Measurements from ENCODE around the gene PALM3. TPM values are rescaled to one million over a fixed set of nuclear protein-coding genes. Genes with fewer than 3 reads are reported as not detected.

Gene PALM3
- total RNA-seq, 4 donors from 2014 or later: 0.32 to 0.42 TPM; not detected in 2

GRCh38 chr19:14085309-14085995 is 23.6 kb upstream of the PALM3 start, which contains the start of gene C19orf67:
Gene C19orf67, minus strand, starts transcription at chr19:14085783. Its CDS starts 156 bp downstream, at chr19:14085627.
- no peak for DNase-seq (ENCODE audit: extremely low spot score)
- H3K9me3 ChIP-seq: no peaks in the 10 kb centered on the region
- peaks cover 25 to 50% (median 33%) of the 10 kb centered on the region in 4 donors for H3K4me1 ChIP-seq
- TF ChIP-seq POLR2A (IDR thresholded peaks at IDR 0.05; ENCODE audit: low read depth) (no peak), EP300 (IDR thresholded peaks at IDR 0.05) (no peak), POLR2AphosphoS5 (IDR thresholded peaks at IDR 0.05) (no peak)
- TF ChIP-seq, protein P1, sequence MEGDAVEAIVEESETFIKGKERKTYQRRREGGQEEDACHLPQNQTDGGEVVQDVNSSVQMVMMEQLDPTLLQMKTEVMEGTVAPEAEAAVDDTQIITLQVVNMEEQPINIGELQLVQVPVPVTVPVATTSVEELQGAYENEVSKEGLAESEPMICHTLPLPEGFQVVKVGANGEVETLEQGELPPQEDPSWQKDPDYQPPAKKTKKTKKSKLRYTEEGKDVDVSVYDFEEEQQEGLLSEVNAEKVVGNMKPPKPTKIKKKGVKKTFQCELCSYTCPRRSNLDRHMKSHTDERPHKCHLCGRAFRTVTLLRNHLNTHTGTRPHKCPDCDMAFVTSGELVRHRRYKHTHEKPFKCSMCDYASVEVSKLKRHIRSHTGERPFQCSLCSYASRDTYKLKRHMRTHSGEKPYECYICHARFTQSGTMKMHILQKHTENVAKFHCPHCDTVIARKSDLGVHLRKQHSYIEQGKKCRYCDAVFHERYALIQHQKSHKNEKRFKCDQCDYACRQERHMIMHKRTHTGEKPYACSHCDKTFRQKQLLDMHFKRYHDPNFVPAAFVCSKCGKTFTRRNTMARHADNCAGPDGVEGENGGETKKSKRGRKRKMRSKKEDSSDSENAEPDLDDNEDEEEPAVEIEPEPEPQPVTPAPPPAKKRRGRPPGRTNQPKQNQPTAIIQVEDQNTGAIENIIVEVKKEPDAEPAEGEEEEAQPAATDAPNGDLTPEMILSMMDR (IDR thresholded peaks at IDR 0.05): no peak
- no peak within 1 kb of the TSS for H3K27ac ChIP-seq (replicated peaks in 1 of 4)
- peaks cover 8 to 24% (median 18%) of the 10 kb centered on the region in 4 donors for H3K36me3 ChIP-seq
- H3K27me3 ChIP-seq: no peaks in the 10 kb centered on the region
- intact Hi-C loops (cut with DNase I): no loop called here
- whole genome bisulfite sequencing: 75% methylated on average over 20 of the region's 54 CpGs
- no peak within 1 kb of the TSS for H3K4me3 ChIP-seq

DNA sequence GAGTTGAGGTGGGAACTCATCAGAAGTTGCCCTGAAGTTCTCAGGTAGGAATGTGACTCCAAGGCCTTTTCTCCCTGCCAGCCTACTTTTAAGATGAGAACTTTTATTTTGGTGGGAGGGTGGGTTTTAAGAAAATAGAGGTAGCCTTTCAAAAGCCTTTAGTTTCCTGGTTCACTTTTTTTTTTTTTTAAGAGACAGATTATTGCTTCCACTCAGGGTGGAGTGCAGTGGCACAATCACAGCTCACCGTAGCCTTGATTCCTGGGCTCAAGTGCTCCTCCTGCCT is 20.7 kb upstream of the PALM3 start:
- Histone ChIP-seq H3K9me3 (no peaks in the 10 kb centered on the region), H3K27ac (replicated peaks in 1 of 4) (peak overlapping the region; percentile 88 to 97 (median 92)), H3K27me3 (no peaks in the 10 kb centered on the region), H3K36me3 (peaks cover 0 to 10% (median 5%) of the 10 kb centered on the region in 4 donors), H3K4me1 (peaks cover 21 to 38% (median 27%) of the 10 kb centered on the region in 4 donors), H3K4me3 (peak overlapping the region in 2 of 4 donors; percentile 88 to 91)
- intact Hi-C loops (cut with DNase I): no loop called here
- no peak for DNase-seq (ENCODE audit: extremely low spot score)
- WGBS: 0% methylated on average over 1 of the region's 1 CpG
- TF ChIP-seq, protein P1 (IDR thresholded peaks at IDR 0.05): no peak
- TF ChIP-seq POLR2AphosphoS5 (IDR thresholded peaks at IDR 0.05) (no peak), EP300 (IDR thresholded peaks at IDR 0.05) (no peak), POLR2A (IDR thresholded peaks at IDR 0.05; ENCODE audit: low read depth) (no peak)

GRCh38 chr19:14081797-14082674 is 20.2 kb upstream of the PALM3 start:
- intact Hi-C loops (cut with DNase I): no loop called here
- no peak for DNase-seq (ENCODE audit: extremely low spot score)
- WGBS: 45% methylated on average over 12 of the region's 24 CpGs
- TF ChIP-seq POLR2A (IDR thresholded peaks at IDR 0.05; ENCODE audit: low read depth): no peak
- TF ChIP-seq POLR2AphosphoS5 (IDR thresholded peaks at IDR 0.05): no peak
- TF ChIP-seq, protein P1 (IDR thresholded peaks at IDR 0.05): no peak
- TF ChIP-seq EP300 (IDR thresholded peaks at IDR 0.05): no peak
- no peaks in the 10 kb centered on the region for H3K9me3 ChIP-seq
- H3K4me1 ChIP-seq: peaks cover 21 to 32% (median 27%) of the 10 kb centered on the region in 4 donors
- no peaks in the 10 kb centered on the region for H3K27me3 ChIP-seq
- H3K36me3 ChIP-seq: peaks cover 0 to 5% (median 2%) of the 10 kb centered on the region in 4 donors
- H3K4me3 ChIP-seq: peak overlapping the region; percentile 73 to 91 (median 85)
- H3K27ac ChIP-seq (replicated peaks in 1 of 4): peak overlapping the region; percentile 88 to 97 (median 92)

- intact Hi-C loops (cut with DNase I): no loop called here
- TF ChIP-seq, protein P1 (IDR thresholded peaks at IDR 0.05): peak in 1 of 3 experiments; percentile 30
- TF ChIP-seq POLR2A (IDR thresholded peaks at IDR 0.05; ENCODE audit: low read depth): peak; percentile 49
- TF ChIP-seq EP300 (IDR thresholded peaks at IDR 0.05): no peak
- peak; percentile 93 to 95 for TF ChIP-seq POLR2AphosphoS5 (IDR thresholded peaks at IDR 0.05)
- Histone ChIP-seq H3K4me1 (peaks cover 22 to 33% (median 27%) of the 10 kb centered on the region in 4 donors), H3K9me3 (no peaks in the 10 kb centered on the region), H3K36me3 (no peaks in the 10 kb centered on the region), H3K27ac (replicated peaks in 1 of 4) (peak overlapping the region; percentile 88 to 97 (median 92)), H3K4me3 (peak overlapping the region; percentile 73 to 91 (median 85)), H3K27me3 (no peaks in the 10 kb centered on the region)
- DNase-seq (ENCODE audit: extremely low spot score): peak; percentile 100
- WGBS: under 1% methylated on average over 46 of the region's 50 CpGs
These were observed 19.3 kb upstream of the PALM3 start for GRCh38 chr19:14080887-14081796.
